Upper lobe of left lung (tissue), 4 donors: ENCODE measurements around the gene PLXNA4.

Source experiments
- POLR2A ChIP-seq, 4 donors: fragments of 450-650 bp; IDR thresholded peaks; one replicate each; pipeline ENCODE4 v1.5.1; 2016 to 2017; ENCODE audit warnings: antibody characterized with exemption in 4 of 4, mild to moderate bottlenecking in 2 of 4
- POLR2AphosphoS5 ChIP-seq, 2 donors: sonication (generic); formaldehyde crosslinking; IDR thresholded peaks; one replicate each; pipeline ENCODE4 v1.5.1; 2017; ENCODE audit warnings: antibody characterized with exemption in 2 of 2

GRCh38 chr7:132095111-132095765 is 481.0 kb downstream of the PLXNA4 start:
- no peak for TF ChIP-seq POLR2A (IDR thresholded peaks at IDR 0.05)
- no peak for TF ChIP-seq POLR2AphosphoS5 (IDR thresholded peaks at IDR 0.05)
